ENCODE measurements around the gene IL5. TPM values are rescaled to one million over a fixed set of nuclear protein-coding genes. Genes with fewer than 3 reads are reported as not detected.
A peak's percentile ranks its signal among the peaks of the same experiment; 100 is the strongest.

IL5 gene
- total RNA-seq, 6 experiments from 2014 or later, result not detected

GRCh38 chr5:132495667-132496190 lies 47.6 kb downstream of the IL5 start:
- no peaks in the 10 kb centered on the region for H3K9me3 Mint-ChIP-seq
- peak; percentile 69 for DNase-seq
- 0 out of 2 replicates have a peak, but pooled peaks have one; percentile 24 for TF ChIP-seq CTCF (IDR thresholded peaks at IDR 0.05)
- peaks cover 61% of the 10 kb centered on the region for H3K4me1 Mint-ChIP-seq (ENCODE audit: low read depth)
- peak overlapping the region; percentile 88 for H3K4me3 Mint-ChIP-seq
- peak overlapping the region; percentile 98 for H3K27ac Mint-ChIP-seq
- H3K27me3 Mint-ChIP-seq (ENCODE audit: insufficient read depth), result peaks cover 4% of the 10 kb centered on the region
- H3K36me3 Mint-ChIP-seq (ENCODE audit: low read depth), result no peaks in the 10 kb centered on the region

- no peak for TF ChIP-seq CTCF (IDR thresholded peaks at IDR 0.05)
- Mint-ChIP-seq H3K27me3 (ENCODE audit: insufficient read depth) (peaks cover 4% of the 10 kb centered on the region), H3K9me3 (no peaks in the 10 kb centered on the region), H3K4me3 (no peak overlapping the region), H3K4me1 (ENCODE audit: low read depth) (peaks cover 57% of the 10 kb centered on the region), H3K36me3 (ENCODE audit: low read depth) (no peaks in the 10 kb centered on the region; the same call in 1 of the 2 replicates), H3K27ac (no peak overlapping the region)
- DNase-seq, result no peak
These were observed 49.5 kb downstream of the IL5 start for GRCh38 chr5:132493821-132494220.

GRCh38 chr5:132493241-132493640 lies 50.1 kb downstream of the IL5 start:
- no peaks in the 10 kb centered on the region; the same call in 1 of the 2 replicates for H3K36me3 Mint-ChIP-seq (ENCODE audit: low read depth)
- H3K27me3 Mint-ChIP-seq (ENCODE audit: insufficient read depth), result peaks cover 2% of the 10 kb centered on the region
- peaks cover 53% of the 10 kb centered on the region for H3K4me1 Mint-ChIP-seq (ENCODE audit: low read depth)
- no peaks in the 10 kb centered on the region for H3K9me3 Mint-ChIP-seq
- no peak for DNase-seq
- TF ChIP-seq CTCF (IDR thresholded peaks at IDR 0.05), result no peak
- H3K4me3 Mint-ChIP-seq, result no peak overlapping the region
- no peak overlapping the region for H3K27ac Mint-ChIP-seq

- Mint-ChIP-seq H3K9me3 (no peaks in the 10 kb centered on the region), H3K4me3 (no peak overlapping the region), H3K27me3 (ENCODE audit: insufficient read depth) (peaks cover 2% of the 10 kb centered on the region), H3K27ac (peak overlapping the region; percentile 52; the same call in 1 of the 2 replicates), H3K4me1 (ENCODE audit: low read depth) (peaks cover 46% of the 10 kb centered on the region), H3K36me3 (ENCODE audit: low read depth) (peaks cover 4% of the 10 kb centered on the region)
- no peak for DNase-seq
- no peak for TF ChIP-seq CTCF (IDR thresholded peaks at IDR 0.05)
These were observed 50.8 kb downstream of the IL5 start for GRCh38 chr5:132492386-132493125.

Other genes starting within 250 kb of the IL5 start
- gene SLC22A4, start 249.1 kb downstream of the IL5 start, total RNA-seq (2021; fragmentation: NEBNext Ultra II Directional; extraction: Animal tissue kit (Norgen Biotek cat#: 25700)), result 10 to 100 TPM; 10.8 to 12.6 (median 11.4) TPM
- 1 to 10 TPM; 3.8 to 5.6 (median 4.9) TPM for gene SLC22A5, start 173.8 kb downstream of the IL5 start, total RNA-seq (2021; fragmentation: NEBNext Ultra II Directional; extraction: Animal tissue kit (Norgen Biotek cat#: 25700))
- gene IRF1, start 52.7 kb downstream of the IL5 start, total RNA-seq (2021; fragmentation: NEBNext Ultra II Directional; extraction: Animal tissue kit (Norgen Biotek cat#: 25700)), result 10 to 100 TPM in 5 of 6 experiments, 1 to 10 TPM in 1; 9.8 to 19.7 (median 17.3) TPM
- gene RAD50, start 13.5 kb upstream of the IL5 start, total RNA-seq (2021; fragmentation: NEBNext Ultra II Directional; extraction: Animal tissue kit (Norgen Biotek cat#: 25700)), result 10 to 100 TPM; 11.6 to 27.7 (median 12.8) TPM
- gene IL13, start 114.7 kb upstream of the IL5 start, total RNA-seq (2021; fragmentation: NEBNext Ultra II Directional; extraction: Animal tissue kit (Norgen Biotek cat#: 25700)), result not detected
- not detected for gene IL4, start 130.5 kb upstream of the IL5 start, total RNA-seq (2021; fragmentation: NEBNext Ultra II Directional; extraction: Animal tissue kit (Norgen Biotek cat#: 25700))
- gene KIF3A, start 194.0 kb upstream of the IL5 start, total RNA-seq (2021; fragmentation: NEBNext Ultra II Directional; extraction: Animal tissue kit (Norgen Biotek cat#: 25700)), result 10 to 100 TPM; 12.9 to 15.4 (median 14.9) TPM
- not detected for gene CCNI2, start 203.9 kb upstream of the IL5 start, total RNA-seq (2021; fragmentation: NEBNext Ultra II Directional; extraction: Animal tissue kit (Norgen Biotek cat#: 25700))
- gene SEPTIN8, start 233.7 kb upstream of the IL5 start, total RNA-seq (2021; fragmentation: NEBNext Ultra II Directional; extraction: Animal tissue kit (Norgen Biotek cat#: 25700)), result 10 to 100 TPM; 53.9 to 67.1 (median 59.2) TPM

Measured in HFFc6 (cell line).